ENCODE data around the gene WNT6. TPM values are rescaled to one million over a fixed set of nuclear protein-coding genes. Genes with fewer than 3 reads are reported as not detected.

WNT6 gene
- total RNA-seq, 2 donors from 2014 or later = 8.0 to 56.5 TPM

GRCh38 chr2:218890369-218890768 is 30.8 kb downstream of the WNT6 start:
- Histone ChIP-seq H3K27ac (no peak overlapping the region), H3K27me3 (replicated peaks; ENCODE audit: insufficient read depth) (no peaks in the 10 kb centered on the region), H3K4me1 (replicated peaks) (no peaks in the 10 kb centered on the region), H3K4me3 (no peak overlapping the region), H3K9me3 (no peaks in the 10 kb centered on the region), H3K36me3 (no peaks in the 10 kb centered on the region)
- TF ChIP-seq CTCF (IDR thresholded peaks at IDR 0.05) (no peak), POLR2A (IDR thresholded peaks at IDR 0.05) (no peak), POLR2AphosphoS5 (IDR thresholded peaks at IDR 0.05) (no peak)
- 67% methylated on average over 3 of the region's 3 CpGs for WGBS
- intact Hi-C loops (cut with DNase I) = no loop called here
- DNase-seq (ENCODE audit: low spot score) = no peak

GRCh38 chr2:218891275-218892135 is 31.9 kb downstream of the WNT6 start:
- WGBS = 64% methylated on average over 19 of the region's 19 CpGs
- TF ChIP-seq POLR2AphosphoS5 (IDR thresholded peaks at IDR 0.05) = no peak

GRCh38 chr2:218892693-218893348 is 33.2 kb downstream of the WNT6 start:
- DNase-seq (ENCODE audit: low spot score) = peak; percentile 68
- no peak overlapping the region for H3K27ac ChIP-seq

More at GRCh38 chr2:218891275-218892135, 31.9 kb downstream of the WNT6 start:
- Histone ChIP-seq H3K36me3 (no peaks in the 10 kb centered on the region), H3K9me3 (no peaks in the 10 kb centered on the region), H3K4me3 (no peak overlapping the region), H3K27me3 (replicated peaks; ENCODE audit: insufficient read depth) (peaks cover 4% of the 10 kb centered on the region), H3K4me1 (replicated peaks) (no peaks in the 10 kb centered on the region), H3K27ac (no peak overlapping the region)
- intact Hi-C loops (cut with DNase I) = no loop called here
- DNase-seq (ENCODE audit: low spot score) = no peak

GRCh38 chr2:218893349-218894150 is 33.9 kb downstream of the WNT6 start:
- no peaks in the 10 kb centered on the region for H3K9me3 ChIP-seq
- intact Hi-C loops (cut with DNase I) = no loop called here

More at GRCh38 chr2:218892693-218893348, 33.2 kb downstream of the WNT6 start:
- H3K27me3 ChIP-seq (replicated peaks; ENCODE audit: insufficient read depth) = peaks cover 14% of the 10 kb centered on the region
- intact Hi-C loops (cut with DNase I) = no loop called here
- H3K36me3 ChIP-seq = no peaks in the 10 kb centered on the region
- under 1% methylated on average over 58 of the region's 72 CpGs for WGBS
- TF ChIP-seq POLR2AphosphoS5 (IDR thresholded peaks at IDR 0.05) (peak; percentile 40), CTCF (IDR thresholded peaks at IDR 0.05) (peak in 3 of 4 experiments; percentile 24 to 58 (median 58)), POLR2A (IDR thresholded peaks at IDR 0.05) (no peak)
- H3K4me3 ChIP-seq = peak overlapping the region; percentile 23 to 37
- no peaks in the 10 kb centered on the region for H3K4me1 ChIP-seq (replicated peaks)
- H3K9me3 ChIP-seq = no peaks in the 10 kb centered on the region

More at GRCh38 chr2:218893349-218894150, 33.9 kb downstream of the WNT6 start:
- no peak for DNase-seq (ENCODE audit: low spot score)
- Histone ChIP-seq H3K27me3 (replicated peaks; ENCODE audit: insufficient read depth) (peaks cover 17% of the 10 kb centered on the region), H3K4me1 (replicated peaks) (no peaks in the 10 kb centered on the region), H3K27ac (no peak overlapping the region), H3K4me3 (peak overlapping the region in 1 of 2 donors; percentile 37), H3K36me3 (no peaks in the 10 kb centered on the region)
- 56% methylated on average over 10 of the region's 10 CpGs for WGBS
- no peak for TF ChIP-seq POLR2AphosphoS5 (IDR thresholded peaks at IDR 0.05)
- TF ChIP-seq POLR2A (IDR thresholded peaks at IDR 0.05) = no peak
- no peak for TF ChIP-seq CTCF (IDR thresholded peaks at IDR 0.05)

Measured in prostate gland (tissue), 2 donors.